ENCODE measurements around the gene UCP3. TPM values are rescaled to one million over a fixed set of nuclear protein-coding genes. Genes with fewer than 3 reads are reported as not detected.

Gene UCP3
- total and polyA plus RNA-seq, 2 donors (not counting 1 experiment from before 2014, with no cell fraction given), result 8.9 to 11.0 TPM

GRCh38 chr11:74004046-74004695 lies 4.7 kb downstream of the UCP3 start:
- H3K4me3 Mint-ChIP-seq, result no peak overlapping the region

More at GRCh38 chr11:74004046-74004695, 4.7 kb downstream of the UCP3 start:
- H3K79me2 ChIP-seq (ENCODE audit: control insufficient read depth, insufficient read depth, low read length), result no peaks in the 10 kb centered on the region
- peaks cover 0 to 14% of the 10 kb centered on the region in 2 experiments for H3K36me3 ChIP-seq (replicated peaks in 1 of 2; ENCODE audit: control extremely low read depth in 1 of 2, control insufficient read depth in 1 of 2, extremely low read depth in 1 of 2, insufficient read depth in 2 of 2, low read length in 1 of 2)
- no peaks in the 10 kb centered on the region for H3K9me3 ChIP-seq (ENCODE audit: control extremely low read depth in 1 of 3, control insufficient read depth in 2 of 3, insufficient read depth in 1 of 3, low read length in 2 of 3)
- intact Hi-C loops (cut with micrococcal nuclease), result no loop called here
- no peak overlapping the region for H3K27ac ChIP-seq (ENCODE audit: low read length in 2 of 2)
- peaks cover 30 to 36% of the 10 kb centered on the region in 2 donors for H3K4me1 ChIP-seq (ENCODE audit: control insufficient read depth in 2 of 2, insufficient read depth in 2 of 2, low read length in 2 of 2)
- no peak overlapping the region for H3K4me2 ChIP-seq (replicated peaks; ENCODE audit: low read depth, low read length, poor library complexity, severe bottlenecking)
- Mint-ChIP-seq H3K9me3 (ENCODE audit: insufficient read depth) (no peaks in the 10 kb centered on the region), H3K4me1 (peaks cover 55% of the 10 kb centered on the region), H3K27ac (no peak overlapping the region), H3K27me3 (no peaks in the 10 kb centered on the region)
- no peaks in the 10 kb centered on the region for H3K27me3 ChIP-seq (replicated peaks in 1 of 4; ENCODE audit: control extremely low read depth in 1 of 4, control insufficient read depth in 3 of 4, insufficient read depth in 4 of 4, low read length in 3 of 4)
- no peak for DNase-seq
- no peak overlapping the region for H3K4me3 ChIP-seq (ENCODE audit: control extremely low read depth in 1 of 5, extremely low read depth in 1 of 5, insufficient read depth in 1 of 5, low read depth in 2 of 5, low read length in 4 of 5)
- ATAC-seq (ENCODE audit: low read depth), result no peak
- 91% methylated on average over 4 of the region's 6 CpGs for WGBS (ENCODE audit: insufficient coverage)
- CTCF ChIA-PET, result interaction anchor here (1.0 to 2.2 kb wide), 7 partner anchors 9 to 40 kb away, joined by 3 to 11 read pairs (median 4); no protein-coding TSS in a partner anchor
- H3K9ac ChIP-seq (ENCODE audit: low read length), result no peak overlapping the region
- no peak for TF ChIP-seq EZH2 (IDR thresholded peaks at IDR 0.05; ENCODE audit: borderline replicate concordance, insufficient read depth, low read depth, low read length, poor library complexity, severe bottlenecking)
- no peak for TF ChIP-seq CTCF (IDR thresholded peaks at IDR 0.05)
- H2AFZ ChIP-seq (ENCODE audit: insufficient read depth, low read depth, low read length, poor library complexity, severe bottlenecking), result no peak overlapping the region
- H4K20me1 ChIP-seq (ENCODE audit: control insufficient read depth, insufficient read depth, low read length, poor library complexity, severe bottlenecking), result no peaks in the 10 kb centered on the region
- POLR2A ChIA-PET, result interaction anchor here (2.5 kb wide), 1 partner anchor 23 kb away, joined by 21 read pairs; the partner anchor contains the start of gene UCP2

Measured in B cell (primary cell).